Pons (tissue), 1 donor: Measurements from ENCODE around the gene MRPS15.
"Not testable (repeated sequence)": the region's sequence is repeated elsewhere in the genome, so short reads cannot be mapped to it uniquely, and the experiment has no call there.

Source experiments
- DNase-seq: peaks from one replicate; pipeline ENCODE4 v3.0.0-alpha.2; 2016; ENCODE audit warnings: low spot score

The MRPS15 gene

GRCh38 chr1:36482724-36483388 is 18.7 kb upstream of the MRPS15 start, which contains the start of gene CSF3R:
Gene CSF3R, minus strand, starts transcription at chr1:36482913. Its CDS starts 3,417 bp downstream, at chr1:36479496.
- DNase-seq, result no peak

- no peak for DNase-seq
These were observed 17.9 kb upstream of the MRPS15 start for GRCh38 chr1:36481771-36482723.

- DNase-seq, result no peak
These were observed 16.9 kb upstream of the MRPS15 start for GRCh38 chr1:36481091-36481490.

- DNase-seq, result no peak
These were observed 16.0 kb upstream of the MRPS15 start for GRCh38 chr1:36480161-36480560.

- DNase-seq, result no peak
These were observed 15.4 kb upstream of the MRPS15 start for GRCh38 chr1:36479505-36480051.

- not testable (repeated sequence) for DNase-seq
These were observed 13.4 kb upstream of the MRPS15 start for GRCh38 chr1:36477615-36478014.

- DNase-seq, result no peak
These were observed 12.8 kb upstream of the MRPS15 start for GRCh38 chr1:36476945-36477344.

- no peak for DNase-seq
These were observed 11.9 kb upstream of the MRPS15 start for GRCh38 chr1:36475910-36476604.

GRCh38 chr1:36475341-36475740 is 11.2 kb upstream of the MRPS15 start:
- no peak for DNase-seq

GRCh38 chr1:36472656-36473055 is 8.5 kb upstream of the MRPS15 start:
- no peak for DNase-seq

GRCh38 chr1:36471830-36472641 is 7.9 kb upstream of the MRPS15 start:
- no peak for DNase-seq

GRCh38 chr1:36469163-36469562 is 5.0 kb upstream of the MRPS15 start:
- no peak for DNase-seq

- no peak for DNase-seq
These were observed 3.7 kb upstream of the MRPS15 start for GRCh38 chr1:36467700-36468455.

GRCh38 chr1:36467027-36467410 is 2.8 kb upstream of the MRPS15 start:
- DNase-seq, result no peak

GRCh38 chr1:36466370-36467026 is 2.3 kb upstream of the MRPS15 start:
- no peak for DNase-seq

GRCh38 chr1:36465731-36466369 is 1.7 kb upstream of the MRPS15 start:
- DNase-seq, result no peak

GRCh38 chr1:36464605-36465393 is 615 bp upstream of the MRPS15 start:
- no peak for DNase-seq

GRCh38 chr1:36463463-36463802 is 751 bp downstream of the MRPS15 start:
- no peak for DNase-seq

- no peak for DNase-seq
These were observed 5.3 kb downstream of the MRPS15 start for GRCh38 chr1:36458910-36459309.
